WERI-Rb-1 (cell line): ENCODE data around the gene PPM1D.
"Not testable (repeated sequence)": the region's sequence is repeated elsewhere in the genome, so short reads cannot be mapped to it uniquely, and the experiment has no call there.

ENCODE experiments used
- DNase-seq: peaks from one replicate; pipeline ENCODE4 v3.0.0-alpha.2; 2020
- H3K27ac ChIP-seq: fragments of 250-450 bp; sonication (Bioruptor Pico); 2 replicates; pipeline ENCODE4 v1.5.1; 2020; ENCODE audit warnings: mild to moderate bottlenecking, moderate library complexity
- H3K27me3 ChIP-seq: fragments of 250-450 bp; sonication (Bioruptor Pico); 2 replicates; pipeline ENCODE4 v1.5.1; 2021; ENCODE audit warnings: mild to moderate bottlenecking, low read depth, moderate library complexity; ENCODE audit not compliant: insufficient read depth, severe bottlenecking
- H3K36me3 ChIP-seq: fragments of 250-450 bp; sonication (Bioruptor Pico); 2 replicates; pipeline ENCODE4 v1.5.1; 2020; ENCODE audit warnings: mild to moderate bottlenecking, moderate library complexity
- H3K4me3 ChIP-seq: 2 replicates; pipeline ENCODE4 v1.5.1; 2011; ENCODE audit warnings: low read depth, mild to moderate bottlenecking, control low read depth, low read length
- H3K9me3 ChIP-seq: fragments of 250-450 bp; sonication (Bioruptor Pico); 2 replicates; pipeline ENCODE4 v1.5.1; 2021; ENCODE audit warnings: mild to moderate bottlenecking, moderate library complexity; ENCODE audit not compliant: severe bottlenecking
- TF ChIP-seq, protein P1 (sequence below): IDR thresholded peaks from 2 replicates; pipeline ENCODE4 v1.5.1; 2011; ENCODE audit warnings: low read depth, mild to moderate bottlenecking, control low read depth, inconsistent platforms, low read length

Gene PPM1D

GRCh38 chr17:60602385-60602742 lies 2.4 kb downstream of the PPM1D start:
- TF ChIP-seq, protein P1, sequence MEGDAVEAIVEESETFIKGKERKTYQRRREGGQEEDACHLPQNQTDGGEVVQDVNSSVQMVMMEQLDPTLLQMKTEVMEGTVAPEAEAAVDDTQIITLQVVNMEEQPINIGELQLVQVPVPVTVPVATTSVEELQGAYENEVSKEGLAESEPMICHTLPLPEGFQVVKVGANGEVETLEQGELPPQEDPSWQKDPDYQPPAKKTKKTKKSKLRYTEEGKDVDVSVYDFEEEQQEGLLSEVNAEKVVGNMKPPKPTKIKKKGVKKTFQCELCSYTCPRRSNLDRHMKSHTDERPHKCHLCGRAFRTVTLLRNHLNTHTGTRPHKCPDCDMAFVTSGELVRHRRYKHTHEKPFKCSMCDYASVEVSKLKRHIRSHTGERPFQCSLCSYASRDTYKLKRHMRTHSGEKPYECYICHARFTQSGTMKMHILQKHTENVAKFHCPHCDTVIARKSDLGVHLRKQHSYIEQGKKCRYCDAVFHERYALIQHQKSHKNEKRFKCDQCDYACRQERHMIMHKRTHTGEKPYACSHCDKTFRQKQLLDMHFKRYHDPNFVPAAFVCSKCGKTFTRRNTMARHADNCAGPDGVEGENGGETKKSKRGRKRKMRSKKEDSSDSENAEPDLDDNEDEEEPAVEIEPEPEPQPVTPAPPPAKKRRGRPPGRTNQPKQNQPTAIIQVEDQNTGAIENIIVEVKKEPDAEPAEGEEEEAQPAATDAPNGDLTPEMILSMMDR: no peak
- H3K4me3 ChIP-seq: peak overlapping the region; percentile 68
- H3K27me3 ChIP-seq: no peaks in the 10 kb centered on the region
- H3K36me3 ChIP-seq: peaks cover 44% of the 10 kb centered on the region
- H3K27ac ChIP-seq: no peak overlapping the region
- no peak for DNase-seq
- H3K9me3 ChIP-seq: no peaks in the 10 kb centered on the region

DNA sequence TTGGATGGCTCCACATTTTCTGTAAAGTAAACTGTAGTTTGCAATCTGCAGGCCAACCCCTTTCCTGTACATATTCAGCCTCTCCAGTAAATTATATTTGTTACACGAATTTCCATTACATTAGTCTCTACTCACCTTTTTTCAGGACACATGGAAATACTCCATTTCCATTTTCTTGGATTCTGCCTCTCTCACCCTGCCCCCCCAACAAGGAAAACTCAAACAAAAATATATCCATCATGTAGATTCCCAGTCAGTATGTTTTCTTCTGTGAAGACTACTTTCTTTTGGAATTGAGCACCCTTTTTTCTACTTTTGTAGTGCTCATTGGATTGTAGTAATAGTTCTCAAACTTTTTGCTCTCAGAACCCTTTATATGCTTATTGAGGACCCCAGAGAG lies 2.9 kb downstream of the PPM1D start:
- Histone ChIP-seq H3K36me3 (peaks cover 48% of the 10 kb centered on the region), H3K4me3 (peak overlapping the region; percentile 68), H3K27me3 (no peaks in the 10 kb centered on the region), H3K27ac (no peak overlapping the region), H3K9me3 (no peaks in the 10 kb centered on the region)
- TF ChIP-seq, protein P1: no peak
- DNase-seq: no peak

DNA sequence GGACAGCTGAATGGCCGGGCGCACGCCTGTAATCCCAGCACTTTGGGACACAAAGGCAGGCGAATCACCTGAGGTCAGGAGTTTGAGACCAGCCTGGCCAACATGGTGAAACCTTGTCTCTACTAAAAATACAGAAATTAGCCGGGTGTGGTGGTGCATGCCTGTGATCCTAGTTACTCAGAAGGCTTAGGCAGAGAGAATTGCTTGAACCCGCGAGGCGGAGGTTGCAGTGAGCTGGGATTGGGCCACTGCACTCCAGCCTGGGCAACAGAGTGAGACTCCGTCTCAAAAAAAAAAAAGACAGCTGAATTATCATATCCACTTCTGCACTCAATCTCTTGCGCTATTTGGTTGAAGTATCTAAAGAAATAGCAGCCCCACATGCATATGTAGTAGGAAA lies 3.5 kb downstream of the PPM1D start:
- not testable (repeated sequence) for H3K27ac ChIP-seq, H3K4me3 ChIP-seq, DNase-seq, H3K27me3 ChIP-seq, H3K9me3 ChIP-seq
- peaks cover 54% of the 10 kb centered on the region for H3K36me3 ChIP-seq

- no peak for DNase-seq
- H3K27me3 ChIP-seq: no peaks in the 10 kb centered on the region
- H3K27ac ChIP-seq: no peak overlapping the region
- no peaks in the 10 kb centered on the region for H3K9me3 ChIP-seq
- TF ChIP-seq, protein P1: no peak
- H3K36me3 ChIP-seq: peaks cover 65% of the 10 kb centered on the region
- H3K4me3 ChIP-seq: no peak overlapping the region
Measured at GRCh38 chr17:60604686-60605334, 4.8 kb downstream of the PPM1D start.

DNA sequence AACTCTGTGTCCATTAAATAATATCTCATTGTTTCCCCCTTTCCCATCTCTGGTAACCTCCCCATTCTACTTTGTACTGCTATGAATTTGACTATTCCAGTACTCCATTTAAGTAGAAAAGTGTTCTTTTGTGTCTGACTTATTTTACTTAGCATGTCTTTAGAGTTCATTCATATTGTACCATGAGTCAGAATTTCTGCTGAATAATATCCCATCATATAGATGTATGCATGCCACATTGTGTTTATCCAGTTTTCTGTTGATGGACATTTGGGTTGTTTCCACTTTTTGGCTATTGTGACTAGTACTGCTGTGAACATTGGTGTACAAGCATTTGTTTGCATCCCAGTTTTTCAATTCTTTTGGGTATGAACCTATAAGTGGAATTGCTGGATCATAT lies 6.0 kb downstream of the PPM1D start:
- Histone ChIP-seq H3K4me3 (no peak overlapping the region), H3K27ac (no peak overlapping the region), H3K9me3 (no peaks in the 10 kb centered on the region), H3K27me3 (no peaks in the 10 kb centered on the region), H3K36me3 (peaks cover 57% of the 10 kb centered on the region)
- TF ChIP-seq, protein P1: no peak
- no peak for DNase-seq

DNA sequence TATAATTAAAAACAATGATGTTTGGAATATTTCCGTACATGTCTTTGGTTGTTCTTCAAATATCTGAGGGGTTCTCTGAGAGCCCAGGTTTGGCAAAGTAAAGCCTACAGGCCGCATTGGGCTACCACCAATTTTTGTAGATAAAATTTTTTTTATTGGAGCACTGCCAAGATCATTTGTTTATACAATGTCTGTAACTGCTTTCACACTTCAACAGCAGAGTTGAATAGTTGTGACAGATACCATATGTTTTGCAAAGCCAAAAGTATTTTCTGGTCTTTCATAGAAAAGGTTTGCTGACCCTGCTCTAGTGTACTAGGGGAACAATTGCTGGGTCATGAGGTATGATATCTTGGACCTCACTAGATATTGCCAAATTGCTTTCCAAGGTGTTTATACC lies 10.5 kb downstream of the PPM1D start:
- H3K9me3 ChIP-seq: no peaks in the 10 kb centered on the region
- no peak overlapping the region for H3K4me3 ChIP-seq
- no peaks in the 10 kb centered on the region for H3K27me3 ChIP-seq
- no peak overlapping the region for H3K27ac ChIP-seq
- no peak for DNase-seq
- H3K36me3 ChIP-seq: peaks cover 47% of the 10 kb centered on the region
- TF ChIP-seq, protein P1: no peak

- H3K36me3 ChIP-seq: peaks cover 45% of the 10 kb centered on the region
- not testable (repeated sequence) for H3K9me3 ChIP-seq, DNase-seq, H3K4me3 ChIP-seq, H3K27ac ChIP-seq, H3K27me3 ChIP-seq
Measured at GRCh38 chr17:60611321-60611720, 11.3 kb downstream of the PPM1D start.
